A549 (cell line): ENCODE results near the gene SLC30A1. TPM values are rescaled to one million over a fixed set of nuclear protein-coding genes. Genes with fewer than 3 reads are reported as not detected.

Experiments
- ATAC-seq, 2 experiments: fragments of 200-7000 bp in 1 of 2; fragments of >200 bp in 1 of 2; cut with Nextera tagmentation in 1 of 2; cut with Tn5 transposase in 1 of 2; 3 replicates each; pipeline versions ENCODE4 v1.8.0 to v1.9.1; 2018 to 2020; ENCODE audit warnings: mild to moderate bottlenecking in 1 of 2, moderate library complexity in 1 of 2
- CTCF ChIA-PET: fragments of 300-600 bp; sonication (Branson Sonifier 250); formaldehyde crosslinking; extraction: SDS; loops from one replicate; lab custom pipeline; 2021; ENCODE audit warnings: antibody characterized with exemption, inconsistent platforms; lab: Yijun Ruan, JAX
- POLR2A ChIA-PET: fragments of 350-600 bp; formaldehyde crosslinking; extraction: SDS; loops from one replicate; lab custom pipeline; 2021; ENCODE audit warnings: antibody characterized with exemption, inconsistent platforms; lab: Yijun Ruan, JAX
- DNase-seq, 2 experiments: peaks; one replicate each; pipeline versions ENCODE4 v3.0.0 to v3.0.0-alpha.2; 2011 to 2016; ENCODE audit warnings: low read depth in 1 of 2, low spot score in 1 of 2
- FAIRE-seq: peaks from 2 replicates; lab custom pipeline; 2011; peaks lifted over from hg19 to GRCh38; lab: Jason Lieb, UNC
- H3K27ac ChIP-seq, 2 experiments: fragments of >200 bp; sonication (Bioruptor Twin); formaldehyde crosslinking; 3 replicates each; pipeline ENCODE4 v1.5.1; 2016 to 2017
- H3K4me1 ChIP-seq: fragments of >200 bp; sonication (Bioruptor Twin); formaldehyde crosslinking; 3 replicates; pipeline ENCODE4 v1.6.1; 2016
- H3K4me2 ChIP-seq: fragments of >200 bp; sonication (Bioruptor Twin); formaldehyde crosslinking; 3 replicates; pipeline ENCODE4 v1.6.1; 2016
- H3K4me3 ChIP-seq: fragments of >200 bp; sonication (Bioruptor Twin); formaldehyde crosslinking; 3 replicates; pipeline ENCODE4 v1.5.1; 2016
- H3K9me3 ChIP-seq: fragments of >200 bp; sonication (Bioruptor Twin); formaldehyde crosslinking; 3 replicates; pipeline ENCODE4 v1.6.1; 2016
- CBX2 ChIP-seq: fragments of 200-600 bp; sonication (generic); IDR thresholded peaks from 2 replicates; pipeline ENCODE4 v1.6.1; 2016; ENCODE audit warnings: low read depth, mild to moderate bottlenecking, borderline replicate concordance
- CBX8 ChIP-seq: fragments of 200-600 bp; sonication (generic); IDR thresholded peaks from 2 replicates; pipeline ENCODE4 v1.6.1; 2016
- CHD4 ChIP-seq: fragments of 200-600 bp; sonication (generic); IDR thresholded peaks from 2 replicates; pipeline ENCODE4 v1.6.1; 2016; ENCODE audit warnings: antibody characterized with exemption, mild to moderate bottlenecking, borderline replicate concordance
- FOSB ChIP-seq: fragments of 250-450 bp; sonication (Bioruptor Pico); IDR thresholded peaks from 2 replicates; pipeline ENCODE4 v1.5.0; 2020; ENCODE audit warnings: mild to moderate bottlenecking, moderate library complexity
- GATA3 ChIP-seq: IDR thresholded peaks from 2 replicates; pipeline ENCODE4 v1.6.1; 2012; ENCODE audit warnings: borderline replicate concordance
- HDAC2 ChIP-seq: fragments of 200-600 bp; sonication (generic); IDR thresholded peaks from 2 replicates; pipeline ENCODE4 v1.6.1; 2016
- HOXA7 ChIP-seq: fragments of 250-450 bp; sonication (Bioruptor Pico); IDR thresholded peaks from 2 replicates; pipeline ENCODE4 v1.5.0; 2020; ENCODE audit warnings: mild to moderate bottlenecking, moderate library complexity
- KDM5A ChIP-seq: fragments of 200-600 bp; sonication (generic); IDR thresholded peaks from 2 replicates; pipeline ENCODE4 v1.6.1; 2016; ENCODE audit warnings: antibody characterized with exemption, mild to moderate bottlenecking
- NR3C1 ChIP-seq: fragments of >200 bp; sonication (Bioruptor Twin); formaldehyde crosslinking; IDR thresholded peaks from 3 replicates; pipeline ENCODE4 v1.6.1; 2017
- POLR2A ChIP-seq: IDR thresholded peaks from 2 replicates; pipeline ENCODE4 v1.6.1; 2012; ENCODE audit warnings: mild to moderate bottlenecking, low read length
- RCOR1 ChIP-seq: fragments of 150-350 bp; IDR thresholded peaks from 2 replicates; pipeline ENCODE4 v1.6.1; 2014; ENCODE audit warnings: antibody characterized with exemption, low read length, low read depth
- TFCP2L1 ChIP-seq: fragments of 250-450 bp; sonication (Bioruptor Pico); IDR thresholded peaks from 2 replicates; pipeline ENCODE4 v1.5.0; 2021; ENCODE audit warnings: mild to moderate bottlenecking
- ZSCAN20 ChIP-seq: fragments of 250-450 bp; sonication (Bioruptor Pico); IDR thresholded peaks from 2 replicates; pipeline ENCODE4 v1.8.0; 2022; ENCODE audit warnings: mild to moderate bottlenecking, moderate library complexity
- WGBS: methylation state at CpG from one replicate; pipeline ENCODE4 v1.1.6; 2017; ENCODE audit errors: missing lambda C conversion rate; 5-methylcytosine and 5-hydroxymethylcytosine counted together
- polyA plus RNA-seq, 4 experiments: library from polyadenylated mRNA; depleted of rRNA in 3 of 4; stranded (reverse); fragments of >200 nt; fragmentation: RNase III in 1 of 4; extraction: RNeasy Plus Mini Kit Qiagen cat#74134 plus additional on column Dnase treatment in 1 of 4; gene quantifications; 2 replicates in 3 of 4; 3 replicates in 1 of 4; pipeline ENCODE4 v1.2.3, GENCODE V29; 2011 to 2017
- TF ChIP-seq, protein P1 (sequence below): fragments of 250-450 bp; sonication (Bioruptor Pico); IDR thresholded peaks from 2 replicates; pipeline ENCODE4 v1.5.0; 2021; ENCODE audit warnings: mild to moderate bottlenecking, moderate library complexity, borderline replicate concordance
- TF ChIP-seq, protein P2 (sequence below): fragments of 450-650 bp; IDR thresholded peaks from 2 replicates; pipeline ENCODE4 v1.6.1; 2014; ENCODE audit warnings: antibody characterized with exemption
- TF ChIP-seq, protein P3 (sequence below): fragments of >200 bp; sonication (Bioruptor Twin); formaldehyde crosslinking; IDR thresholded peaks from 3 replicates; pipeline ENCODE4 v1.6.1; 2016
- TF ChIP-seq, protein P4 (sequence below): fragments of 150-350 bp; IDR thresholded peaks from 2 replicates; pipeline ENCODE4 v1.6.1; 2014; ENCODE audit warnings: low read depth, mild to moderate bottlenecking, low read length
- TF ChIP-seq, protein P5 (sequence below): fragments of >200 bp; sonication (Bioruptor Twin); formaldehyde crosslinking; IDR thresholded peaks from 3 replicates; pipeline ENCODE4 v1.5.1; 2016

SLC30A1 gene
- polyA plus RNA-seq, 2 of the 4 experiments (the other 2 are of a cell fraction), result 20.6 to 27.0 TPM

DNA sequence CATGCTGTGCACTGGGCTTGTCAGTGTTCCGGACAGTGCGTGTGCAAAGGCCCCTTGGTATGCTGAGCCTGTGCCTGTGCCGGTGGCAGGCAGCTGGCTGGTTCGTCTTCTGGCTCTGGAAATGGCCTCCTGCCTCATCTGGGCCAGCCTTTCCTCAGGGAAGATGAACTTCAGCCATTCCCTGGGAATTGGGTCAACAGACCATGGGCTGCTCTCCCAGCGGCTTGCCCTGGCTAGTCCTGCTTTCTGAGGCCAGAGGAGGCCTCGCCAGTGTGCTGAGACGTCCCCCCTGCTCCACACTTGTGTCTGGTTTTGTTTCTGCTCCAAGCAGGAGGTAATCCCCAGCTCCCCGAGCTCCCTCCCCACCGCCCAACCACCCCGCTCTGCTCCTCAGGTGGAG is 54.4 kb downstream of the SLC30A1 start:
- ChIA-PET POLR2A (no interaction called here), CTCF (interaction anchor here (0.6 to 6.4 kb wide), 6 partner anchors 10 to 643 kb away, joined by 3 to 49 read pairs (median 4); no protein-coding TSS in a partner anchor)
- Histone ChIP-seq H3K4me3 (no peak overlapping the region), H3K9me3 (no peaks in the 10 kb centered on the region), H3K4me2 (no peak overlapping the region), H3K27ac (peak overlapping the region in 1 of 2 experiments; percentile 28; a peak in 1 of 6 replicates), H3K4me1 (peaks cover 9% of the 10 kb centered on the region; the same call in 2 of the 3 replicates)
- ATAC-seq, result no peak
- FAIRE-seq, result no peak
- 85% methylated on average over 5 of the region's 10 CpGs for WGBS
- TF ChIP-seq NR3C1 (no peak), ZSCAN20 (CRISPR knock-in tag) (no peak), GATA3 (no peak), CHD4 (no peak), HDAC2 (no peak), CBX2 (no peak)
- TF ChIP-seq, protein P1, sequence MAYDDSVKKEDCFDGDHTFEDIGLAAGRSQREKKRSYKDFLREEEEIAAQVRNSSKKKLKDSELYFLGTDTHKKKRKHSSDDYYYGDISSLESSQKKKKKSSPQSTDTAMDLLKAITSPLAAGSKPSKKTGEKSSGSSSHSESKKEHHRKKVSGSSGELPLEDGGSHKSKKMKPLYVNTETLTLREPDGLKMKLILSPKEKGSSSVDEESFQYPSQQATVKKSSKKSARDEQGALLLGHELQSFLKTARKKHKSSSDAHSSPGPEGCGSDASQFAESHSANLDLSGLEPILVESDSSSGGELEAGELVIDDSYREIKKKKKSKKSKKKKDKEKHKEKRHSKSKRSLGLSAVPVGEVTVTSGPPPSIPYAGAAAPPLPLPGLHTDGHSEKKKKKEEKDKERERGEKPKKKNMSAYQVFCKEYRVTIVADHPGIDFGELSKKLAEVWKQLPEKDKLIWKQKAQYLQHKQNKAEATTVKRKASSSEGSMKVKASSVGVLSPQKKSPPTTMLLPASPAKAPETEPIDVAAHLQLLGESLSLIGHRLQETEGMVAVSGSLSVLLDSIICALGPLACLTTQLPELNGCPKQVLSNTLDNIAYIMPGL (CRISPR knock-in tag), result no peak
- TF ChIP-seq, protein P2, sequence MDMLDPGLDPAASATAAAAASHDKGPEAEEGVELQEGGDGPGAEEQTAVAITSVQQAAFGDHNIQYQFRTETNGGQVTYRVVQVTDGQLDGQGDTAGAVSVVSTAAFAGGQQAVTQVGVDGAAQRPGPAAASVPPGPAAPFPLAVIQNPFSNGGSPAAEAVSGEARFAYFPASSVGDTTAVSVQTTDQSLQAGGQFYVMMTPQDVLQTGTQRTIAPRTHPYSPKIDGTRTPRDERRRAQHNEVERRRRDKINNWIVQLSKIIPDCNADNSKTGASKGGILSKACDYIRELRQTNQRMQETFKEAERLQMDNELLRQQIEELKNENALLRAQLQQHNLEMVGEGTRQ, result no peak
- DNase-seq, result no peak

DNA sequence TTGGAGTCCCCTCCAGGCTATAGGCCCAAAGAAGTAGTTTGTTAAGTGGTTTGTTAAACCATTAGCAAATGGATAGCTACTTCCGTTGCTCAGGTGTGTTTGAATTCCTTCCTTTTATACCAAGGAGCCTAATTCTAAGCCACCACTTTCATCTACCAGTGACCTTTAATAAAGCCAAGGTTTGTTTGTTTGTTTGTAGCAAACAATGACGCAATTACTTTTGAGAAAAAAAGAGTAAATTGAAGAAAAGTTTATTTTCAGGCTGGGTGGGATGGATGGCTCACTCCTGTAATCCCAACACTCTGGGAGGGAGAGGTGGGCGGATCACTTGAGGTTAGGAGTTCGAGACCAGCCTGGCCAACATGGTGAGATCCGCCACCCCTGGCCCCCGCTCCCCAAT is 56.2 kb downstream of the SLC30A1 start:
- Histone ChIP-seq H3K27ac (peak overlapping the region in 1 of 2 experiments; percentile 39; a peak in 1 of 6 replicates), H3K4me1 (peaks cover 9% of the 10 kb centered on the region; the same call in 2 of the 3 replicates), H3K4me2 (peak overlapping the region; percentile 26; the same call in 1 of the 3 replicates), H3K9me3 (no peaks in the 10 kb centered on the region)
- 61% methylated on average over 6 of the region's 6 CpGs for WGBS
- no peak for ATAC-seq
- CTCF ChIA-PET, result interaction anchor here (1.1 to 6.4 kb wide), 5 partner anchors 8 to 132 kb away, joined by 3 to 49 read pairs (median 4); partner anchors contain the start of gene SLC30A1
- POLR2A ChIA-PET, result no interaction called here
- no peak for DNase-seq
- no peak for FAIRE-seq
- TF ChIP-seq KDM5A, result no peak
- TF ChIP-seq HOXA7, result no peak
- TF ChIP-seq, protein P3, sequence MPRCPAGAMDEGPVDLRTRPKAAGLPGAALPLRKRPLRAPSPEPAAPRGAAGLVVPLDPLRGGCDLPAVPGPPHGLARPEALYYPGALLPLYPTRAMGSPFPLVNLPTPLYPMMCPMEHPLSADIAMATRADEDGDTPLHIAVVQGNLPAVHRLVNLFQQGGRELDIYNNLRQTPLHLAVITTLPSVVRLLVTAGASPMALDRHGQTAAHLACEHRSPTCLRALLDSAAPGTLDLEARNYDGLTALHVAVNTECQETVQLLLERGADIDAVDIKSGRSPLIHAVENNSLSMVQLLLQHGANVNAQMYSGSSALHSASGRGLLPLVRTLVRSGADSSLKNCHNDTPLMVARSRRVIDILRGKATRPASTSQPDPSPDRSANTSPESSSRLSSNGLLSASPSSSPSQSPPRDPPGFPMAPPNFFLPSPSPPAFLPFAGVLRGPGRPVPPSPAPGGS, result no peak
- TF ChIP-seq ZSCAN20 (CRISPR knock-in tag), result no peak
- TF ChIP-seq, protein P4, sequence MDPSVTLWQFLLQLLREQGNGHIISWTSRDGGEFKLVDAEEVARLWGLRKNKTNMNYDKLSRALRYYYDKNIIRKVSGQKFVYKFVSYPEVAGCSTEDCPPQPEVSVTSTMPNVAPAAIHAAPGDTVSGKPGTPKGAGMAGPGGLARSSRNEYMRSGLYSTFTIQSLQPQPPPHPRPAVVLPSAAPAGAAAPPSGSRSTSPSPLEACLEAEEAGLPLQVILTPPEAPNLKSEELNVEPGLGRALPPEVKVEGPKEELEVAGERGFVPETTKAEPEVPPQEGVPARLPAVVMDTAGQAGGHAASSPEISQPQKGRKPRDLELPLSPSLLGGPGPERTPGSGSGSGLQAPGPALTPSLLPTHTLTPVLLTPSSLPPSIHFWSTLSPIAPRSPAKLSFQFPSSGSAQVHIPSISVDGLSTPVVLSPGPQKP, result no peak
- TF ChIP-seq TFCP2L1 (CRISPR knock-in tag), result no peak
- no peak for TF ChIP-seq POLR2A
- TF ChIP-seq CBX8, result no peak
- TF ChIP-seq RCOR1, result no peak
- no peak for TF ChIP-seq HDAC2
- no peak for TF ChIP-seq FOSB (CRISPR knock-in tag)
- TF ChIP-seq, protein P5, sequence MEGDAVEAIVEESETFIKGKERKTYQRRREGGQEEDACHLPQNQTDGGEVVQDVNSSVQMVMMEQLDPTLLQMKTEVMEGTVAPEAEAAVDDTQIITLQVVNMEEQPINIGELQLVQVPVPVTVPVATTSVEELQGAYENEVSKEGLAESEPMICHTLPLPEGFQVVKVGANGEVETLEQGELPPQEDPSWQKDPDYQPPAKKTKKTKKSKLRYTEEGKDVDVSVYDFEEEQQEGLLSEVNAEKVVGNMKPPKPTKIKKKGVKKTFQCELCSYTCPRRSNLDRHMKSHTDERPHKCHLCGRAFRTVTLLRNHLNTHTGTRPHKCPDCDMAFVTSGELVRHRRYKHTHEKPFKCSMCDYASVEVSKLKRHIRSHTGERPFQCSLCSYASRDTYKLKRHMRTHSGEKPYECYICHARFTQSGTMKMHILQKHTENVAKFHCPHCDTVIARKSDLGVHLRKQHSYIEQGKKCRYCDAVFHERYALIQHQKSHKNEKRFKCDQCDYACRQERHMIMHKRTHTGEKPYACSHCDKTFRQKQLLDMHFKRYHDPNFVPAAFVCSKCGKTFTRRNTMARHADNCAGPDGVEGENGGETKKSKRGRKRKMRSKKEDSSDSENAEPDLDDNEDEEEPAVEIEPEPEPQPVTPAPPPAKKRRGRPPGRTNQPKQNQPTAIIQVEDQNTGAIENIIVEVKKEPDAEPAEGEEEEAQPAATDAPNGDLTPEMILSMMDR, result no peak
- TF ChIP-seq, all 56 proteins: peak for 0
- no peak overlapping the region for H3K4me3 ChIP-seq

Other genes starting within 250 kb of the SLC30A1 start
- not detected in 2 replicates for gene RD3, start 87.0 kb downstream of the SLC30A1 start, polyA plus RNA-seq (2011; rRNA removed)
- gene RD3, start 87.0 kb downstream of the SLC30A1 start, polyA plus RNA-seq (2017; fragmentation: RNase III; extraction: RNeasy Plus Mini Kit Qiagen cat#74134 plus additional on column Dnase treatment), result not detected in 3 replicates
- gene NEK2, start 96.5 kb upstream of the SLC30A1 start, polyA plus RNA-seq (2011; rRNA removed), result 41.0 and 65.3 TPM in 2 replicates
- gene NEK2, start 96.5 kb upstream of the SLC30A1 start, polyA plus RNA-seq (2017; fragmentation: RNase III; extraction: RNeasy Plus Mini Kit Qiagen cat#74134 plus additional on column Dnase treatment), result 38.1 to 45.1 TPM (median 42.0 TPM) in 3 replicates